Left colon (tissue), 2 donors: Measurements from ENCODE around the gene NCAN. TPM values are rescaled to one million over a fixed set of nuclear protein-coding genes. Genes with fewer than 3 reads are reported as not detected.
"Not testable (repeated sequence)": the region's sequence is repeated elsewhere in the genome, so short reads cannot be mapped to it uniquely, and the experiment has no call there.

Source experiments
- ATAC-seq: fragments of 200-7000 bp; cut with Tn5 transposase; one replicate; pipeline ENCODE4 v1.9.1; 2020; ENCODE audit warnings: mild to moderate bottlenecking, moderate library complexity
- DNase-seq, 2 donors: peaks; one replicate each; pipeline ENCODE4 v3.0.0-alpha.2; 2020
- intact Hi-C, 2 donors: fragments of 100-400 bp; cut with DNase I in 1 of 2; cut with micrococcal nuclease in 1 of 2; formaldehyde crosslinking; loops; one replicate each; pipeline versions ENCODE4 v1.11.2 to v1.14.0; 2022; cut with DNase I, micrococcal nuclease
- total RNA-seq, 2 donors: library from RNA; stranded (reverse); fragmentation: NEBNext Ultra II Directional; extraction: Animal tissue kit (Norgen Biotek cat#: 25700); gene quantifications; one replicate each; pipeline ENCODE4 v1.2.1, GENCODE V29; 2021
- donor health status: DM: no; HTN: no; CAD: no.
- donor health status: DM: yes; HTN: yes; CAD: no.

The NCAN gene
- total RNA-seq, 2 donors from 2014 or later = not detected

DNA sequence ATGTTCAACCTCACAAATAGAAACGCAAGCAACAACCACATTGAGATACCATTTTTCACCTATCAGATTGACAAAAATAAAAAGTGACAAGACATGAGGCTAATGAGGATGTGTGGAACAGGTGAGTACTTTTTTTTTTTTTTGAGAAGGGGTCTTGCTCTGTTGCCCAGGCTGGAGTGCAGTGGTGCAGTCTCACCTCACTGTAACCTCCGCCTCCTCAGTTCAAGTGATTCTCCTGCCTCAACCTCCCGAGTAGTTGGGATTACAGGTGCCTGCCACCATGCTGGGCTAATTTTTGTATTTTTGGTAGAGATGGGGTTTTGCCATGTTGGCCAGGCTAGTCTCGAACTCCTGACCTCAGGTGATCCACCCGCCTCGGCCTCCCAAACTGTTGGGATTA, 41.7 kb downstream of the NCAN start:
- ATAC-seq, intact Hi-C loops, DNase-seq: not testable (repeated sequence)

DNA sequence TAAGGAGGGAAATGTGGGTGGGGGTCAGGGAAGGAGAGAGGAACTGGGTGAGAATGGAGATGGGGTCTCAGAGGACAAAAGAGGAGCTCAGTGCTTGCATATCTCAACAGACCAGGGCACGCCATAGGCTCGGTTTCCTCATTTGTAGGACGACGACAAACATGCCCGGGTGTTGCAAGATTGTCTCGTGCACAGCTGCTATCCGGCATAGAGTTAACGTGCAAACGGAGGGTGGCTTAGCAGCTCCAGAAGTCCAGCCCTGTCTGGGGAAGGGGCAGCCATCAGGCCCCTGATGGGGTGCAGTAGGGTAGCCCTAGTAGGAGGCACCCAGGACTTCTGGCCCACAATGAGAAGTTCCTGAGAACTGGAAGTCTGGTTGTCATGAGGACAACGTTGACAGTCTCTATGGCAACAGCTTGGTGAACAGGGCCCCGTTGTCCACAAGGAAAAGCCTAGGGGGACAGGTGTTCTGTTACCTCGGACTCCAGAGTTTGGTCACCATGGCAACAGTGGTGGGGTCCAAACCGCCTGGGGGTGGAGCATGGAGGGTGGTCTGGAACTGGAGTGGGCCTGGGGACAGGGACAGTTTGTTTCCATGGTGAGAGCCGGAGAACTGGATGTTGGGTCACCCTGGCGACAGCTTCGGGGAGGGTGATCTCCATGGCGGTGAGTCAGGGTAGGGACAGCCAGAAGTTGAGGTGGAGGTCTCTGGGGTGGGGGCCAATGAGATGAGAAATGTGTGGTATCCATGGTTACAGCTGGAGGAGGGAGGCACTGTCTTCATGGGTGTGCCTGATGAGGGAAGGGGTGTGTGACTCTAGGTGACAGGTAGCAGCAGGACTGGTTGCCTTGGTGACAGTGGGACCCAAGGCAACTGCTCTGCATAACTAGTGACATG, 44.6 kb downstream of the NCAN start:
- no peak for ATAC-seq
- no peak for DNase-seq
- intact Hi-C loops = no loop called here

DNA sequence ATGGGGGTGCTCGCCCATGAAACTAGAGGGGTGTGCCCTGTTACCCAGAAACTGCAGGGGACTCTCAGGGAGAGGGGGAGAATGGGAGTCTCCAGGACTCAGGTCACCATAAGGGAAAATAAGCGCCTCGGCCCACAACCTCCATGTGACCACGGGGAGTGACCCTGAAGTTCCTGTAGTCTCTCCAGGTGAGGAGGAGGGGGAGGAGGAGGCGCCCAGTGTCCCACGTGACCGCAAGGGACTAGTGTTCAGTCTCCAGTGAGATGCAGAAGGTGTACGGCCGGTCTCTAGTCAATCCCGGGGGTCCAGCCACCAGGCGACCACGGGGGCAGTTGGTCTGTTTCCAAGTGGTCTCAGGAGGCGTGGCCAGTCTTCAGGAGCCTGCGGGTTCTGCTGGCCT, 45.4 kb downstream of the NCAN start:
- ATAC-seq = no peak

DNA sequence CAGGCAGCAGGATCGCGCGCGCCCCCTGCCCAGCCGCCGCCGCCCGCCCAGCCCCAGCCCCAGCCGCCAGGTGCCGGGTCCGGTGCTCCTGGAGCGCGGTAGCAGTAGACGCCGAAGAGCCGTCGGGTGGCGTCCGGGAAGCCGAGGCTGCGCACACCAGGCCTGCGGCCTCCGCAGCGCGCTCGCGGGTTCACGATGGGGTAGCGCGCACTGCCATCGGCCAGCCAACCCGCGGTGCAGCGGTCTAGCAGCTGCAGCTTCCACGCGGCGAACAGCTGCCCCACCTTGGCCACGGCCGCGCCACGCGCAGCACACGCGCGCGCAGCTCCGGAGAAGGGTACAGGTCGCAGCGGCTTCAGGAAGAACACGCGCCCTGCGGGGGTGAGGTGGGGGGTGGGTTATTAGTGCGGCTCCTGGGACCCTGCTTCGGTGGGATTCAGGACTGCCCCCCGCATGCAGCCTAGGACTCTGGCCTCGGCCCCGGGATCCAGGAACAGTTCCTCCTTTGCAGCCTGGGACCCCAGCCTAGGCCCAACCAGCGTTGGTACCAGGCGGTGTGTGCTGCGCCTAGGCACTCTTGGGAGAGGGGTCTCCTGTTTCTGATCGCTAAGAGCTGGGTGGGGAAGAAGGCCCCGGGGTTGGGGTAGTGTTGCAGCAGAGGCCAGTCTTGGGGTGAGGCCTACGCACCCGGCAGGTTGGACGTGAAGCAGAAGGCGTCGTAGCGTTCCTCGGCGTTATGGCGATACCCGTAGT, 46.3 kb downstream of the NCAN start:
- intact Hi-C loops = no loop called here
- no peak for DNase-seq
- no peak for ATAC-seq

More for the DNA sequence above, 45.4 kb downstream of the NCAN start:
- intact Hi-C loops = no loop called here
- DNase-seq = no peak

DNA sequence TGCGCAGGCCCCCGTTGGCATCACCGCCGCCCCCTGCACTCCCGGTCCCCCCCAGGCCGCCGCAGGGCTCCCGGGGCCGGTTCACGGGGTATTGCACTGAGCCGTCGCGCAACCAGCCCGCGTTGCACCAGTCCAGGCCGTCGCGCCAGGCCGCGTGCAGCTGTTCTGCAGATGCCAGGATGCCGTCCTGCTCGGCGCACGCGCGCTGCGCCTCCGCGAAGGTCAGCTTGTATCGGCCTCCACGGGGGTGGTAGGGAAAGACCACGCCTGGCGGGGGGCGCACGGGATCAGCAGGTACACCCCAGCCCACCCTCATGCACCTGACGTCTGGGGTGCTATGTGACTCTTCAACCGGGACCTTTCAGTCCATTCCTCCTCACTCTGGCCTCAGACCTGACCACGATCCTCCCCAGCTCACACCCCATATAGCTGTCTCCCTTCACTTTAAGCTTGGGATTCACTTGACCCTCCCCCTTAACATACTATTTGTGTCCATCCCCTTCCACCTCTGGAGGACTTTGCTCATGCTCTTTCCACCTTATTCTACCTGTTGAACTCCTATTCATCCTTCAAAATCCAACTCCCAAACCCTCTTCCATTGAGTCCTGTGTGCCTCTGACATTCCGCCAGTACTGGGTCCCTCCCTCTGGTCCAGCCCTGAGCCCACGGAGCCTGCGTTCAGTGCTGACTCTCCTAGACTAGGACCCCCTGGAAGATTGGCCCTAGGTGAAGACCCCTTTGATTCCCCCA, 47.0 kb downstream of the NCAN start:
- ATAC-seq = no peak
- intact Hi-C loops = no loop called here
- DNase-seq = no peak

DNA sequence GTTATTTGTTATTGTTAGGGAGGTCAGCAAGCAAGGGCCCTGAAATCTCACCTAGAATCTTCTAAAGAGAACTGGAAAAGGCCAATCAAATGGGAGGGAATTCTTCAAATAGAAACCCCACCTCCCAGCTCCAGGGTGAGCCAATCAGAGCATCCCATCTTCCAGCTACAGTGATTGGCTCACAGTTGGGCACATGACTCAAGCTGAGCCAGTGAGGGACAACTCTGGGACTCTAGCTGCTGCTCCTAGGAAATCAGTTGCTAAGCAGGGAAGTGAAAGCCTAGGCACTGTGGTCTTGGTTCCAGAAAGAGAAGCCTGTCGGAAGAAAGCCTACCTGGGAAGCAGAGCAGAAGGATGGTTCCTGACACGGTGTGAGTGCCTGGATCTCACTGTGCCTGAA, 48.0 kb downstream of the NCAN start:
- ATAC-seq (peak; percentile 62), DNase-seq (no peak)
- intact Hi-C loops = no loop called here

DNA sequence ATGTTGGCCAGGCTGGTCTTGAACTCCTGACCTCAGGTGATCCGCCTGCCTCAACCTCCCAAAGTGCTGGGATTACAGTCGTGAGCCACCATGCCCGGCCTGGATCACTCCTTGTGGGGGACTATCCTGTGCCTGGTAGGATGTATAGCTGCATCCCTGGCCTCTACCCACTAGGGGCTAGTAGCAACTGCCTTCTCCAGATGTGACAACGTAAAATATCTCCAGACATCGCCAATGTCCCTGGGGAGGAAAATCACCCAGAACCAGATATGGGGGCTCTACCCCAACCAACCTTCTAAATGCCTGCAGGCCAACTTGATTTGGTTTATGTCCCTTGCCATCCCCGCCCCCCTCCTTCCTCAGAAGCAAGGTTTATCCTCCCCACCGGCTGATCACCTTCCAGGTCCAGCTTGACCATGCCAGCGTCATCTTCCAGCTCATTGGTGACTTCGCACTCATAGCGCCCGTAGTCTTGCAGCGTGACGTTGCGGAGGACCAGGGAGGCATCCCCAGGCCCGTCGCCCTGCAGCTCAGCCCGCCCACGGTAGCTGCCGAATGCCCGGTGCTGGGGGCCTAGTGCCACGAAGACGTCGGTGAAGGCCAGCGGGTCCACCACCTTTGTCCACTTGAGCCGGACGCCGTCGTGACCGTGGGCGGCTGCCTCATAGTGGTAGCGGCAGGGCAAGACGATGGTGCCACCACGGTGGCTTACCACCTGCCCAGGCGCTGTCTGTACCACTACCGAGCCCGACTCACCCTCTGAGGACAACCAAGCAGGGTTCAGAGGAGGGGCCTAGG, 48.9 kb downstream of the NCAN start:
- intact Hi-C loops = no loop called here
- DNase-seq (no peak), ATAC-seq (no peak)

DNA sequence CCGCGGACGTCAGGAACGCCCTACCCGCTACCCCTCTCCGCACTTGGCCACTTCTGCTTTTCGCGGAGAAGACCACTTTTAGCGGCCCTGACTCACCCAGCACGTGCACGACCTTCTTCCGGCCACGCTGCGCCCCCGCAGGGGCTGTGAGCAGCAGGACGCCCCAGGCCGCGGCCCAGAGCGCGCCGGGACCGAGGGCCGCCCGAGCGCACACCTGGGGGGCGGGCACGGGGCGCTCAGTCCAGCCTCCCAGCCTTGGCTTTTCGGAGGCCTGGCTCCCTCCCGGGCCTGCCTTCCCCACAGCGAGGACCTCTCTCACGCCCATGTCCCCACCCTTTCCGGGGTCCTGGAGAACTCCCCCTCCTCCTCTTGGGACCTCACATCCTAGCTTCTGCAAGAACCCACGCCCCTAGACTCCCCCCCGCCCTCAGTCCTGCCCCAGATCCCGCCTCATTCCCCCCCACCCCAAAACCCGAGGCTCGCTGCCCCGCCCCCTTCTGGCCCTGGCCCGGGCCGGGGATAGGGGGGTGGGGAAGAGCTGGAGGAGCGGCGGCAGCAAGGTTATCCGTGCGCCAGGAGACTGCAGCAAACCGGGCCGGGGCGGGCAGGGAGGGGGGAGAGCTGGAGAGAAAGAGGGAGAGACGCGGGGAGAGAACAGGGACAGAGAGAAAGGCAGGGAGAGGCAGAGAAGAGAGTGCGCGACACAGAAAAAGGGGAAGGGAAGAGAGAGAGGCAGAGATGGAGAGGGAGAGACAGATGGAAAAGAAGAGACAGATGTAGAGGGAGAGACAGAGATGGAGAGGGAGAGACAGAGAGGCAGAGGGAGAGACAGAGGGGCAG, 49.8 kb downstream of the NCAN start:
- intact Hi-C loops = no loop called here
- ATAC-seq (no peak), DNase-seq (no peak)

DNA sequence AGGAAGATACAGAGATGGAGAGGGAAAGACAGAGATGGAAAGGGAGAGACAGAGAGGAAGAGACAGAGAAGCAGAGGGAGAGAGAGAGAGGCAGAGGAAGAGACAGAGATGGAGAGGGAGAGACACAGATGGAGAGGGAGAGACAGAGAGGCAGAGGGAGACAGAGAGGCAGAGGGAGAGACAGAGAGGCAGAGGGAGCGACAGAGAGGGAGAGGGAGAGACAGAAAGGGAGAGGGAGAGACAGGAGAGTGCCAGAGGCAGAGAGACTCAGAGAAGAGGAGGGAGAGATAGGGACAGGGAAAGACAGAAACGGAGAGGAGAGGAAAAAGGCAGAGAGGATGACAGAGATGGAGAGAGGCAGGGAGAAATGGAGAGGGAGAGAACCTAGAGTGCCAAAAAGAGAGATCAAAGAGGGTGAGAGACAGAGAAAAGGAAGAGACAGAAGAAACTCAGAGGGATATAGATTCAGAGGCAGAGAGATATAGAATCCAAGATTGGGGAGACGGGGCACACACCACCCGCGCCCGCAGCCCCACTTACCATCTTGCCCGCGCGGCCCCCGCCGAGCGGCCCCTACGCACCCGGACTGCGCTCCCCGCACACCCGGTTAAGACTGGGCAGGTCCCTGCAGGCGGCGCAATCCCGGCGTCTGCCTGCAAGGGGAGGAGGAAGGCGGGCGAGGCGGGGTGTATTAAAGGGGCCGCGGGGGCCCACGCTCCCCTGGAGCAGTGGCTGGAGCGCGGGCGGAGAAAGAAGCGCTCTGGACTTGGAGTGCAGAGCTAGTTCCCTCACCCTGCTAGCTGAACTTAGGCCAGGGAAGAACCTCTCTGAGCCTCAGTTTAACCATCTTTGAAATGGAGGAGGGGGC, 50.7 kb downstream of the NCAN start:
- intact Hi-C loops = no loop called here
- ATAC-seq (no peak), DNase-seq (no peak)

DNA sequence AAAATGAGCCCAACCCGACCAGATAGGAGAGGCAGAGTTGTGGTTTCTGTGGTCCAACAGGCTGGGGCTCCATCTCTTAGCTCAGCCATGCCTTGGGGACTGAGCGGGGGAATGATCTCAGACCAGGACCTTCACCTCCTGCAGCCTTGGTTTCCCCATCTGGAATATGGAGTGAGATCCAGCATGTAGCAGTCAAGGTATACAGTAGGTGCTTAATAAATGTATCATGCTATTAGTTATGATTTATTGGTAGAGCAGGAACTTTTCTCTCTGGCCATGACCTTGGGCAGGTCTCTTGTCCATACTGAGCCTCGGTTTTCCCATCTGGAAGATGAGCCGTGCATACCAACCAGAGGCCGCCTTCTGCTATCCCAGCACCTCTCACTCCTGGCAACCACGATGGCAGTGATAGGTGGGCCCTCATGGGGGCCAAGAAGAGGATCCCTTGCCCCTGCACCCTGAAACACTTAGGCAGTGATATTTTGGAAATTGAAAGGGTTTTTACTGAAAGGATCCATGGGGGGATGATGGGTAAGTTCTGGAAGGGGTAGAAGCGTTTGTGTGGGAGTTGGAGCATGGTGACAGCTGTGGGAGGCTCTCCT, 52.2 kb downstream of the NCAN start:
- no peak for ATAC-seq
- intact Hi-C loops = no loop called here

DNA sequence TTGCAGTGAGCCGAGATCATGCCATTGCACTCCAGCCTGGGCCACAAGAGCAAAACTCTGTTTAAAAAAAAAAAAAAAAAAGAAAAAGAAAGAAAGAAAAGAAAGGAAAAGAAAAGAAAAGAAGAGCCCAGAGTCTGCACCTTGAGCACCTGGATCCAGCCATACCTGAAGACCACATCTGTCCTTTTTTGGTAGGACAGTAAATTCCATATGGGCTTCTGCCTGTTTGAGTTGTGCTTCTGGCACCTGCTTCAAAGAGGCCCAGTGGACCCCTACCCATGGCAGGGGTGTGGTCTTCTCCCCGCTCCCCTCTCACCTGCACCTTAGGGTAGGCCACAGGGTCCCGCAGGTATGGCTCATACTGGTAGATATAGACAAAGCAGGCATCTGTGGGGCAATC, 55.5 kb downstream of the NCAN start:
- ATAC-seq = no peak
- intact Hi-C loops = no loop called here
- DNase-seq = no peak

More for the DNA sequence above, 52.2 kb downstream of the NCAN start:
- DNase-seq = no peak

DNA sequence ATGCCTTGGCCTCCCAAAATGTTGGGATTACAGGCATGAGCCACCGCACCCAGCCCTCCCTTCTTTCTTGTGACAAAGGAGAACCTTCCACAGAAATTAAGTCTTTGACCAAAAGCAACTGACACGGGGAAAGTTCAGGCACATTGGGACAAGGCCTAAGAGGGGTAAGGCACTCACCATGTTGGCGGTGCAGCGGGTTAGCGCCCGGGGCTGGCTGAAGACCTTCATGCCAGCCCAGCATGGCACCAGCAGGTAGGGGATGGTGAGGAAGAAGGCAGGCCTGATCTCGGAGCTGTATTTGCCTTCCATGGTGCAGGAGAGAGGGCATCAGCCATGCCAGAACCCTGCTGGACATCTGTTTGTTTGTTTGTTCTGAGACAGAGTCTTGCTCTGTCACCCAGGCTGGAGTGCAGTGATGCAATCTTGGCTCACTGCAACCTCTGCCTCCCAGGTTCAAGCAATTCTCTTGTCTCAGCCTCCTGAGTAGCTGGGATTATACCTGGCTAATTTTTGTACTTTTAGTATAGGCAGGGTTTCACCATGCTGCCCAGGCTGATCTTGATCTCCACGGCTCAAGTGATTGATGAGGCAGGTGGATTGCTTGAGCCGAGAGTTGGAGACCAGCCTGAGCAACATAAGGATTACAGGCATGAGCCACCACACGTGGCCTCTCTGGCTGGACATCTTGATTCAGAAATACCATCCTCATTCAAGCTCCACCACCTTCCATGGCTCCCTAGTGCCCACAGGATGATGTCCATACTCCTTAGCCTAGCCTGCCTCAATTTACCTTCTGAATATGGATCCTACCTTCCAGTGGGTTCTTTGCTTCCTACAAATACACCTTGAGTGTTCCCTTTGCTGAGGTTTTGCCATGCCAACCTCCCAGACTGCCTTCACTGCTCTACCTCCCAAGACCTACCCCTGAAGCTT, 57.0 kb downstream of the NCAN start:
- ATAC-seq (no peak), DNase-seq (no peak)
- intact Hi-C loops = no loop called here

DNA sequence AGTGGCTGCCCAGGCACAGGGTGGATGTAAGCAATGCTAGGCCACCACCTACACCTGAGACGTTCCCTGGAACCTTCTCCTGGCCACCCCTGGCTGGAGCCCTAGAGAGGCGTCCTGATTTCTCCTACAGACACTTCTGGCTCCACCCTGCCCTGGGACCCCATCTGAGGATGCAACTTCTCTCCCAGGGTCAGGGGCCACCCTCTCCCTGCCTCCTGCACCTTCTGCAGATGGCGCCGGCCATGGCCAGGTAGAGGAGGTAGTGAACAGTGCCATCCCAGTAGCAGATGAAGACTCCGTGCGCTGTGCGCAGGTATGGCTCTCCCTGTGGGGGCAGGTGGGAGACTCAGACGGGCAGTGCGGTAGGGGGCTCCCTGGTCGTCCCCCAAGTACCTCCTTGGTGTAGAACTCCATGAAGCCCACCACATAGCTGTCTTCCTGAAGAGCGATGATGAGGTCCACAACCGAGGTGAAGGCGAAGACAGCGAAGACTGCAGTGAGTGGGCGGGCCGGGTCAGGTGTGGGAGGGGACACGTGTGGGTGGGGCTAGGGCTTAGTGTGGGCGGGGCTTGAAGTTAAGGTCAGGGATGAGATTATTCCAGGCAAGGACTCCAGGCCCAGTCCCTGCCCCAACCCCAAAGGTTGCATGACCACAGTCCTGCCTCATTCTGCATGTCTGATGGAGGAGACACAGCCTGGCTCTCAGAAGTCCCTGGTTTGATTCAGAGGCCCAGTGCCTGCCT, 58.4 kb downstream of the NCAN start:
- intact Hi-C loops = no loop called here
- ATAC-seq = no peak
- no peak for DNase-seq

DNA sequence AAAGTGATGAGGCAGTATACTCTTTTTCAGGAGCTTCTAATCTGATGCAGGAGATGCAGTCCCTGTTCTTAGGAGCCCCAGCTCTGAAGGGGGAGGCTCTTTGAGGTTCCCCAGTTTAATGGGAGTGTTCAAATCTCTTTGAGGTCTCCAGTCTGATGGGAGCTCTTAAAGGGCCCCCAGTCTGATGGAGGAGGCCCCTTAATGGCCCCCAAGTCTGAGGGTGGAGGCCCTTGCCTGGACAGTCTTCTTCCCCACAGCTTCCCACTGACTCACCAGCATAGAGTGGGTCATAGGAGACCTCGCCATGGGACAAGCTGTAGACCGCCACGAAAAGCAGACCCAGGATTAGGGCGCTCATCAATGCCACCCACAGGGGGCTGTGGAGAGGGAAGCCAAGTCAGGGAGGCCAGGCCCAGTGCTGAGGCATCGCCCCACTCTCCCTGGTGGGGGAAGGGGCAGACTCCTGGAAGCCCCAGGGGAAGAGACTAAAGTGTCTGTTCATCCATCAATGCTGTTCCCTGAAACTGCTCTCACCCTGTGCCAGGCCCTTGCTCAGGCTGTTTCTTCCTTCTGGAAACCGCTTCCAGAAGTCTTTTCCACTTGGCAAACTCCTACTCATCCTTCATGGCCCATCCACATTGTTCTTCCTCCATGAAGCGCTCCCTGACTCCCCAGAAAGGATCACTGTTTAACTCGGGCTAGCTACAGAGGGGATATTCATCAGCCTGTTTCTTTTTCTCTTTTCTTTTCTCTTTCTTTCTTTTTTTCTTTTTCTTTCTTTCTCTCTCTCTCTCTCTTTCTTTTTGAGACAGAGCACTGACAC, 59.2 kb downstream of the NCAN start:
- intact Hi-C loops = no loop called here
- ATAC-seq = no peak
- DNase-seq = no peak
